K562 (cell line): ENCODE data around the gene CMBL. TPM values are rescaled to one million over a fixed set of nuclear protein-coding genes. Genes with fewer than 3 reads are reported as not detected.

Experiments
- EP300 ChIP-seq: IDR thresholded peaks from 2 replicates; pipeline ENCODE4 v1.6.1; 2012; ENCODE audit warnings: low read length, improper control_type of control experiment
- ERF ChIP-seq: fragments of 450-650 bp; formaldehyde crosslinking; IDR thresholded peaks from 2 replicates; pipeline ENCODE4 v1.4.0; 2020; ENCODE audit warnings: mild to moderate bottlenecking, mixed read lengths
- ESRRA ChIP-seq: fragments of 450-650 bp; IDR thresholded peaks from 2 replicates; pipeline ENCODE4 v1.6.1; 2014; ENCODE audit warnings: low read depth, mild to moderate bottlenecking, moderate library complexity, borderline replicate concordance
- LEF1 ChIP-seq: fragments of 450-650 bp; IDR thresholded peaks from 2 replicates; pipeline ENCODE4 v1.6.1; 2016; ENCODE audit warnings: mild to moderate bottlenecking
- MAFK ChIP-seq: IDR thresholded peaks from 2 replicates; pipeline ENCODE4 v1.6.1; 2011; ENCODE audit warnings: low read length, improper control_type of control experiment
- MAZ ChIP-seq, 2 experiments: fragments of 450-650 bp in 1 of 2; sonication (generic) in 1 of 2; formaldehyde crosslinking; IDR thresholded peaks in 1 of 2; conservative IDR thresholded peaks in 1 of 2; 2 replicates each; pipeline versions ENCODE4 v1.4.0 to v1.5.0; 2020; ENCODE audit warnings: mild to moderate bottlenecking in 1 of 2, missing genetic modification reagents in 1 of 2
- MECOM ChIP-seq: fragments of 250-450 bp; sonication (Bioruptor Pico); IDR thresholded peaks from 2 replicates; pipeline ENCODE4 v1.8.0; 2022; ENCODE audit warnings: inconsistent platforms
- MTA3 ChIP-seq: fragments of 450-650 bp; formaldehyde crosslinking; IDR thresholded peaks from 2 replicates; pipeline ENCODE4 v1.6.1; 2017; ENCODE audit warnings: mild to moderate bottlenecking, borderline replicate concordance
- PCBP1 ChIP-seq: fragments of 200-400 bp; formaldehyde crosslinking; IDR thresholded peaks from 2 replicates; pipeline ENCODE4 v1.6.1; 2018; ENCODE audit warnings: mild to moderate bottlenecking, low read depth, low read length; ENCODE audit not compliant: poor library complexity, severe bottlenecking
- RBM15 ChIP-seq: fragments of 200-400 bp; formaldehyde crosslinking; IDR thresholded peaks from 2 replicates; pipeline ENCODE4 v1.6.1; 2018; ENCODE audit warnings: mild to moderate bottlenecking, low read length, moderate library complexity; ENCODE audit not compliant: insufficient read depth
- SMARCE1 ChIP-seq: fragments of 450-650 bp; IDR thresholded peaks from 2 replicates; pipeline ENCODE4 v1.7.1; 2016; ENCODE audit warnings: mild to moderate bottlenecking
- ZNF175 ChIP-seq: fragments of 200-800 bp; sonication (Bioruptor generic); IDR thresholded peaks from 2 replicates; pipeline ENCODE4 v1.6.1; 2016; ENCODE audit warnings: low read depth, mild to moderate bottlenecking, missing genetic modification characterization, missing compliant biosample characterization
- ZNF311 ChIP-seq: fragments of 250-450 bp; sonication (Bioruptor Pico); IDR thresholded peaks from 2 replicates; pipeline ENCODE4 v1.4.0; 2020; ENCODE audit warnings: mild to moderate bottlenecking, moderate library complexity
- polyA plus RNA-seq, 8 experiments: library from polyadenylated mRNA; depleted of rRNA in 4 of 8; stranded (reverse) in 5 of 8; unstranded in 3 of 8; fragments of >200 nt; fragmentation: Nextera tagmentation in 2 of 8; fragmentation: Illumina TruSeq in 1 of 8; extraction: Ambion mirVana in 2 of 8; extraction: Trizol in 1 of 8; gene quantifications; 2 replicates each; pipeline versions ENCODE4 v1.2.1 to v1.2.3, GENCODE V29; 2011 to 2014; ENCODE audit warnings: inconsistent platforms in 1 of 8, missing spikeins in 1 of 8
- total RNA-seq, 7 experiments: library from RNA; depleted of rRNA in 6 of 7; stranded (reverse); fragments of >200 nt in 6 of 7; fragmentation: Illumina TruSeq in 2 of 7; extraction: Trizol in 2 of 7; gene quantifications; 2 replicates each; pipeline versions ENCODE4 v1.2.1 to v1.2.3, GENCODE V29; 2011 to 2021; ENCODE audit warnings: low replicate concordance in 1 of 7
- TF ChIP-seq, protein P1 (sequence below): fragments of 450-650 bp; formaldehyde crosslinking; conservative IDR thresholded peaks from 2 replicates; pipeline ENCODE4 v1.4.0; 2022; ENCODE audit warnings: mild to moderate bottlenecking, missing genetic modification characterization
- TF ChIP-seq, protein P2 (sequence below): sonication (generic); formaldehyde crosslinking; IDR thresholded peaks from 2 replicates; pipeline ENCODE4 v1.9.0; 2022; ENCODE audit warnings: mild to moderate bottlenecking, missing genetic modification reagents
- TF ChIP-seq, protein P3 (sequence below): fragments of 450-650 bp; conservative IDR thresholded peaks from 2 replicates; pipeline ENCODE4 v1.6.1; 2016; ENCODE audit warnings: missing genetic modification characterization, low read depth, mild to moderate bottlenecking, missing compliant biosample characterization, moderate library complexity
- TF ChIP-seq, protein P4 (sequence below): fragments of 150-350 bp; IDR thresholded peaks from 2 replicates; pipeline ENCODE4 v1.6.1; 2014; ENCODE audit warnings: low read depth, mild to moderate bottlenecking, low read length, borderline replicate concordance
- TF ChIP-seq, protein P5 (sequence below): fragments of 450-650 bp; formaldehyde crosslinking; IDR thresholded peaks from 2 replicates; pipeline ENCODE4 v1.4.0; 2020; ENCODE audit warnings: mild to moderate bottlenecking, moderate library complexity

Gene CMBL
- total and polyA plus RNA-seq, 9 of the 15 experiments (the other 6 are each of a cell fraction or from before 2014, with no cell fraction given) = 22.6 to 192 (median 71.1) TPM

DNA sequence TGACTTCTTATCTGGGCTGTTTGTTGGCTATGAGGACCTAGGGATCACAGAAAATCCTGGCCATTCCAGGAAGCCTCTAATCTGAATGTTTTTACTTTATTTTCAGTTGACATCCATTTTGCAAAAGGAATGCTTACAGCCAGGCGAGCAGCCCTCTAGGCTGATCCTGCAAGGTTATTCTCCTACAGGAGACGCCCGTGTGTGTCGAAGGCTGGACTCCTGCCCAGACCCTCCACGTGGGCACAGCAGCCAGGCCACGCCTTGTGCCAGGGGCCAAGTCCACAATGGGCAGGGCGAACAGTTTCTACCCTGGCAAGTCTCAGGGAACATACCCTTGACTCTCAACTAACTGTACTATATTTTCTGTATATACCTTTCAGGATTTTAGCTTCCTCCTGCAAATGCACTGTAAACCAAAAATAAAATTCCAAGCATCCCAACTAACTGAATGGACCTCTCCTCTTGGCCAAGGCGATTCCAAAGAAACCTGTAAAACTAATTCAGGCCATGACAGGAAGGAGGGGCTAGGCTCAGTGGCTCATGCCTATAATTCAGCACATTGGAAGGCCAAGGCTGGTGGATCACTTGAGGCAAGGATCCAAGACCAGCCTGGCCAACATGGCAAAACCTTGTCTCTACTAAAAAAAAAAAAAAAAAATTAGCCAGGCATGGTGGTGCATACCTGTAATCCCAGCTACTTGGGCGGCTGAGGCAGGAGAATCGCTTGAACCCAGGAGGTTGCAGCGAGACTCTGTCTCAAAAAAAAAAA lies 5.7 kb downstream of the CMBL start (continued):
- TF ChIP-seq EP300 (no peak), MTA3 (no peak), ZNF311 (peak; percentile 68; the same call in 1 of the 2 replicates), PCBP1 (no peak), ZNF175 (CRISPR knock-in tag) (peak; percentile 35; the same call in 1 of the 2 replicates), RBM15 (no peak), LEF1 (no peak), MAZ (CRISPR knock-in tag; conservative IDR thresholded peaks at IDR 0.05 in 1 of 2, IDR thresholded peaks at IDR 0.05 in 1 of 2) (0 out of 4 replicates have a peak, but pooled peaks of 1 of the 2 experiments have one; percentile 15), MECOM (CRISPR knock-in tag) (0 out of 2 replicates have a peak, but pooled peaks have one; percentile 35), ERF (CRISPR knock-in tag) (peak; percentile 62; the same call in 1 of the 2 replicates), ESRRA (no peak), MAFK (no peak), SMARCE1 (no peak)
- TF ChIP-seq, protein P1, sequence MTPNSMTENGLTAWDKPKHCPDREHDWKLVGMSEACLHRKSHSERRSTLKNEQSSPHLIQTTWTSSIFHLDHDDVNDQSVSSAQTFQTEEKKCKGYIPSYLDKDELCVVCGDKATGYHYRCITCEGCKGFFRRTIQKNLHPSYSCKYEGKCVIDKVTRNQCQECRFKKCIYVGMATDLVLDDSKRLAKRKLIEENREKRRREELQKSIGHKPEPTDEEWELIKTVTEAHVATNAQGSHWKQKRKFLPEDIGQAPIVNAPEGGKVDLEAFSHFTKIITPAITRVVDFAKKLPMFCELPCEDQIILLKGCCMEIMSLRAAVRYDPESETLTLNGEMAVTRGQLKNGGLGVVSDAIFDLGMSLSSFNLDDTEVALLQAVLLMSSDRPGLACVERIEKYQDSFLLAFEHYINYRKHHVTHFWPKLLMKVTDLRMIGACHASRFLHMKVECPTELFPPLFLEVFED (CRISPR knock-in tag) = no peak
- TF ChIP-seq, protein P2, sequence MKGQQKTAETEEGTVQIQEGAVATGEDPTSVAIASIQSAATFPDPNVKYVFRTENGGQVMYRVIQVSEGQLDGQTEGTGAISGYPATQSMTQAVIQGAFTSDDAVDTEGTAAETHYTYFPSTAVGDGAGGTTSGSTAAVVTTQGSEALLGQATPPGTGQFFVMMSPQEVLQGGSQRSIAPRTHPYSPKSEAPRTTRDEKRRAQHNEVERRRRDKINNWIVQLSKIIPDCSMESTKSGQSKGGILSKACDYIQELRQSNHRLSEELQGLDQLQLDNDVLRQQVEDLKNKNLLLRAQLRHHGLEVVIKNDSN (CRISPR knock-in tag) = 0 out of 2 replicates have a peak, but pooled peaks have one; percentile 44
- TF ChIP-seq, protein P3, sequence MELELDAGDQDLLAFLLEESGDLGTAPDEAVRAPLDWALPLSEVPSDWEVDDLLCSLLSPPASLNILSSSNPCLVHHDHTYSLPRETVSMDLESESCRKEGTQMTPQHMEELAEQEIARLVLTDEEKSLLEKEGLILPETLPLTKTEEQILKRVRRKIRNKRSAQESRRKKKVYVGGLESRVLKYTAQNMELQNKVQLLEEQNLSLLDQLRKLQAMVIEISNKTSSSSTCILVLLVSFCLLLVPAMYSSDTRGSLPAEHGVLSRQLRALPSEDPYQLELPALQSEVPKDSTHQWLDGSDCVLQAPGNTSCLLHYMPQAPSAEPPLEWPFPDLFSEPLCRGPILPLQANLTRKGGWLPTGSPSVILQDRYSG = 0 out of 2 replicates have a peak, but pooled peaks have one; percentile 25
- TF ChIP-seq, protein P4, sequence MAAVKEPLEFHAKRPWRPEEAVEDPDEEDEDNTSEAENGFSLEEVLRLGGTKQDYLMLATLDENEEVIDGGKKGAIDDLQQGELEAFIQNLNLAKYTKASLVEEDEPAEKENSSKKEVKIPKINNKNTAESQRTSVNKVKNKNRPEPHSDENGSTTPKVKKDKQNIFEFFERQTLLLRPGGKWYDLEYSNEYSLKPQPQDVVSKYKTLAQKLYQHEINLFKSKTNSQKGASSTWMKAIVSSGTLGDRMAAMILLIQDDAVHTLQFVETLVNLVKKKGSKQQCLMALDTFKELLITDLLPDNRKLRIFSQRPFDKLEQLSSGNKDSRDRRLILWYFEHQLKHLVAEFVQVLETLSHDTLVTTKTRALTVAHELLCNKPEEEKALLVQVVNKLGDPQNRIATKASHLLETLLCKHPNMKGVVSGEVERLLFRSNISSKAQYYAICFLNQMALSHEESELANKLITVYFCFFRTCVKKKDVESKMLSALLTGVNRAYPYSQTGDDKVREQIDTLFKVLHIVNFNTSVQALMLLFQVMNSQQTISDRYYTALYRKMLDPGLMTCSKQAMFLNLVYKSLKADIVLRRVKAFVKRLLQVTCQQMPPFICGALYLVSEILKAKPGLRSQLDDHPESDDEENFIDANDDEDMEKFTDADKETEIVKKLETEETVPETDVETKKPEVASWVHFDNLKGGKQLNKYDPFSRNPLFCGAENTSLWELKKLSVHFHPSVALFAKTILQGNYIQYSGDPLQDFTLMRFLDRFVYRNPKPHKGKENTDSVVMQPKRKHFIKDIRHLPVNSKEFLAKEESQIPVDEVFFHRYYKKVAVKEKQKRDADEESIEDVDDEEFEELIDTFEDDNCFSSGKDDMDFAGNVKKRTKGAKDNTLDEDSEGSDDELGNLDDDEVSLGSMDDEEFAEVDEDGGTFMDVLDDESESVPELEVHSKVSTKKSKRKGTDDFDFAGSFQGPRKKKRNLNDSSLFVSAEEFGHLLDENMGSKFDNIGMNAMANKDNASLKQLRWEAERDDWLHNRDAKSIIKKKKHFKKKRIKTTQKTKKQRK = no peak
- TF ChIP-seq, protein P5, sequence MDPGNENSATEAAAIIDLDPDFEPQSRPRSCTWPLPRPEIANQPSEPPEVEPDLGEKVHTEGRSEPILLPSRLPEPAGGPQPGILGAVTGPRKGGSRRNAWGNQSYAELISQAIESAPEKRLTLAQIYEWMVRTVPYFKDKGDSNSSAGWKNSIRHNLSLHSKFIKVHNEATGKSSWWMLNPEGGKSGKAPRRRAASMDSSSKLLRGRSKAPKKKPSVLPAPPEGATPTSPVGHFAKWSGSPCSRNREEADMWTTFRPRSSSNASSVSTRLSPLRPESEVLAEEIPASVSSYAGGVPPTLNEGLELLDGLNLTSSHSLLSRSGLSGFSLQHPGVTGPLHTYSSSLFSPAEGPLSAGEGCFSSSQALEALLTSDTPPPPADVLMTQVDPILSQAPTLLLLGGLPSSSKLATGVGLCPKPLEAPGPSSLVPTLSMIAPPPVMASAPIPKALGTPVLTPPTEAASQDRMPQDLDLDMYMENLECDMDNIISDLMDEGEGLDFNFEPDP (CRISPR knock-in tag) = no peak
